22Rv1 (cell line): ENCODE results near the gene NIBAN1.
"Not testable (repeated sequence)": the region's sequence is repeated elsewhere in the genome, so short reads cannot be mapped to it uniquely, and the experiment has no call there.

Experiments
- CTCF ChIP-seq: fragments of 450-650 bp; IDR thresholded peaks from 2 replicates; pipeline ENCODE4 v1.5.1; 2017; ENCODE audit warnings: mild to moderate bottlenecking
- ZFX ChIP-seq: fragments of 450-650 bp; IDR thresholded peaks from 2 replicates; pipeline ENCODE4 v1.6.1; 2017; ENCODE audit warnings: antibody characterized with exemption, borderline replicate concordance

- not testable (repeated sequence) for TF ChIP-seq CTCF, ZFX
These were observed 16.4 kb downstream of the NIBAN1 start for GRCh38 chr1:184957901-184958300.
